GM23248 (cell line): Measurements from ENCODE around the gene HSD17B12. TPM values are rescaled to one million over a fixed set of nuclear protein-coding genes. Genes with fewer than 3 reads are reported as not detected.

ENCODE experiments used
- DNase-seq: peaks from one replicate; pipeline ENCODE4 v3.0.0-alpha.2; 2015
- H2AFZ ChIP-seq: fragments of 200-600 bp; sonication (generic); 2 replicates; pipeline ENCODE4 v1.6.1; 2016; ENCODE audit warnings: antibody characterized with exemption
- H3F3A ChIP-seq: fragments of 200-600 bp; sonication (generic); 2 replicates; pipeline ENCODE4 v1.6.1; 2016; ENCODE audit warnings: mild to moderate bottlenecking, antibody characterized with exemption, mixed run types; ENCODE audit not compliant: insufficient read depth
- H3K27ac ChIP-seq: fragments of 200-600 bp; sonication (generic); 2 replicates; pipeline ENCODE4 v1.5.1; 2016; ENCODE audit warnings: mild to moderate bottlenecking
- H3K27me3 ChIP-seq: fragments of 200-600 bp; sonication (generic); replicated peaks from 2 replicates; pipeline ENCODE4 v1.6.1; 2016; ENCODE audit warnings: mild to moderate bottlenecking; ENCODE audit not compliant: insufficient read depth
- H3K36me3 ChIP-seq: fragments of 200-600 bp; sonication (generic); 2 replicates; pipeline ENCODE4 v1.6.1; 2016; ENCODE audit warnings: low read depth, mild to moderate bottlenecking
- H3K4me1 ChIP-seq: fragments of 200-600 bp; sonication (generic); 2 replicates; pipeline ENCODE4 v1.6.1; 2016; ENCODE audit warnings: mild to moderate bottlenecking; ENCODE audit not compliant: insufficient read depth
- H3K4me2 ChIP-seq: fragments of 200-600 bp; sonication (generic); one replicate; pipeline ENCODE4 v1.6.1; 2016; ENCODE audit warnings: mild to moderate bottlenecking; ENCODE audit not compliant: unreplicated experiment
- H3K4me3 ChIP-seq: fragments of 200-600 bp; sonication (generic); 2 replicates; pipeline ENCODE4 v1.5.1; 2016; ENCODE audit warnings: mild to moderate bottlenecking
- H3K79me2 ChIP-seq: fragments of 200-600 bp; sonication (generic); 2 replicates; pipeline ENCODE4 v1.6.1; 2016; ENCODE audit warnings: mild to moderate bottlenecking; ENCODE audit not compliant: insufficient read depth
- H3K9ac ChIP-seq: fragments of 200-600 bp; sonication (generic); 2 replicates; pipeline ENCODE4 v1.6.1; 2016; ENCODE audit warnings: mild to moderate bottlenecking
- H3K9me2 ChIP-seq: fragments of 200-600 bp; sonication (generic); 2 replicates; pipeline ENCODE4 v1.6.1; 2016; ENCODE audit warnings: mixed run types, mild to moderate bottlenecking, moderate library complexity; ENCODE audit not compliant: insufficient read depth
- H3K9me3 ChIP-seq: fragments of 200-600 bp; sonication (generic); one replicate; pipeline ENCODE4 v1.6.1; 2017; ENCODE audit warnings: low read depth
- H4K20me1 ChIP-seq: fragments of 200-600 bp; sonication (generic); 2 replicates; pipeline ENCODE4 v1.6.0; 2016; ENCODE audit not compliant: insufficient read depth
- EZH2 ChIP-seq: fragments of 200-600 bp; sonication (generic); IDR thresholded peaks from 2 replicates; pipeline ENCODE4 v1.6.1; 2018; ENCODE audit warnings: antibody characterized with exemption, mild to moderate bottlenecking; ENCODE audit not compliant: insufficient read depth, poor library complexity, severe bottlenecking
- EZH2phosphoT487 ChIP-seq: fragments of 200-600 bp; sonication (generic); IDR thresholded peaks from 2 replicates; pipeline ENCODE4 v1.6.1; 2018; ENCODE audit warnings: antibody characterized with exemption, moderate library complexity, mild to moderate bottlenecking, low read depth; ENCODE audit not compliant: insufficient read depth
- WGBS, 2 experiments: methylation state at CpG; one replicate each; pipeline ENCODE4 v1.1.6; 2015 to 2017; ENCODE audit warnings: low lambda C conversion rate in 2 of 2, low coverage in 1 of 2; ENCODE audit errors: missing lambda C conversion rate in 2 of 2; 5-methylcytosine and 5-hydroxymethylcytosine counted together
- in situ Hi-C: fragments of 300-500 bp; cut with MboI; formaldehyde crosslinking; loops from 2 replicates; pipeline ENCODE4 v1.15.0; 2020
- polyA plus RNA-seq: library from polyadenylated mRNA; unstranded; fragments of >200 nt; fragmentation: Nextera tagmentation; extraction: Ambion mirVana; gene quantifications from 2 replicates; pipeline ENCODE4 v1.2.1, GENCODE V29; 2016
- total RNA-seq: library from RNA; depleted of rRNA; stranded (reverse); fragments of >200 nt; shearing (Covaris generic); gene quantifications from 2 replicates; pipeline ENCODE4 v1.2.3, GENCODE V29; 2014

Gene HSD17B12
- total and polyA plus RNA-seq, 2 experiments from 2014 or later = 105 to 113 TPM

GRCh38 chr11:43830928-43831440 lies 150.4 kb downstream of the HSD17B12 start:
- in situ Hi-C loops = no loop called here
- peak overlapping the region; percentile 62 for H3K27ac ChIP-seq
- 0 to 1% methylated on average over 5 of the region's 5 CpGs for WGBS, 2 experiments

GRCh38 chr11:43832536-43832935 lies 152.0 kb downstream of the HSD17B12 start:
- H3K4me1 ChIP-seq = peaks cover 14% of the 10 kb centered on the region
- no peaks in the 10 kb centered on the region for H3K79me2 ChIP-seq
- H4K20me1 ChIP-seq = no peaks in the 10 kb centered on the region
- no peaks in the 10 kb centered on the region for H3K9me3 ChIP-seq
- no peaks in the 10 kb centered on the region for H3K36me3 ChIP-seq
- TF ChIP-seq EZH2 = no peak
- TF ChIP-seq EZH2phosphoT487 = no peak
- no peak overlapping the region for H3K9ac ChIP-seq
- in situ Hi-C loops = no loop called here
- no peak overlapping the region for H3K4me3 ChIP-seq
- DNase-seq = no peak
- no peaks in the 10 kb centered on the region for H3K9me2 ChIP-seq
- no peak overlapping the region for H3K27ac ChIP-seq
- H3F3A ChIP-seq = peaks cover 27% of the 10 kb centered on the region
- WGBS, 2 experiments = 98% methylated on average over 4 of the region's 4 CpGs
- no peak overlapping the region for H2AFZ ChIP-seq
- H3K27me3 ChIP-seq = no peaks in the 10 kb centered on the region
- no peak overlapping the region for H3K4me2 ChIP-seq

More at GRCh38 chr11:43830928-43831440, 150.4 kb downstream of the HSD17B12 start:
- Histone ChIP-seq H3K27me3 (no peaks in the 10 kb centered on the region), H3F3A (peaks cover 27% of the 10 kb centered on the region), H3K79me2 (no peaks in the 10 kb centered on the region), H2AFZ (no peak overlapping the region), H3K4me2 (peak overlapping the region; percentile 66), H3K4me1 (peaks cover 14% of the 10 kb centered on the region), H3K36me3 (no peaks in the 10 kb centered on the region), H3K4me3 (peak overlapping the region; percentile 65), H3K9me2 (no peaks in the 10 kb centered on the region), H3K9ac (peak overlapping the region; percentile 54), H4K20me1 (no peaks in the 10 kb centered on the region), H3K9me3 (no peaks in the 10 kb centered on the region)
- peak; percentile 100 for DNase-seq
- TF ChIP-seq EZH2 = no peak

DNA sequence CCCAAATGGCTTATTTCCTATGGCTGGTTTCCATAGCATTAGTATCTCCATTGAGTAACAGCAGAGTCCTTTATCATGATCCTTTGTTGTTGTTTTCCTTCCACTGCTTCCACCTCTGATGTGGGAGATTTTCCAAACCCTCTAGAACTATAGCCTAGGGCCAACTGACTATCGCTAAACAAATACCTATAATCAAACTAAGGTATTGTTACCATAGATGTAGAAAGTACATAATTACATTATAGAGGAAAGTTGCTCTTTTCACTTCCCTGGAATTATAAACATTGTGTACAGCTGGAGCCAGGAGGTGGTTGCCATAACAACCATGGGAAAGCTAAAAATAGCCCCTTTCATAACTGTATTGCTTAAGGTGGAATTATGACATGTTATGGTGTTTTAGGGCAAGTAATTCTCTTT lies 153.1 kb downstream of the HSD17B12 start:
- no peaks in the 10 kb centered on the region for H3K79me2 ChIP-seq
- peaks cover 27% of the 10 kb centered on the region for H3F3A ChIP-seq
- H2AFZ ChIP-seq = no peak overlapping the region
- no peaks in the 10 kb centered on the region for H3K9me2 ChIP-seq
- DNase-seq = peak; percentile 20
- H3K9me3 ChIP-seq = no peaks in the 10 kb centered on the region
- no peaks in the 10 kb centered on the region for H3K36me3 ChIP-seq
- H3K4me1 ChIP-seq = peaks cover 14% of the 10 kb centered on the region
- no peak for TF ChIP-seq EZH2
- no peak for TF ChIP-seq EZH2phosphoT487
- H3K4me2 ChIP-seq = no peak overlapping the region
- in situ Hi-C loops = no loop called here
- WGBS, 2 experiments = 96 to 100% methylated on average over 1 of the region's 1 CpG
- no peaks in the 10 kb centered on the region for H4K20me1 ChIP-seq
- H3K9ac ChIP-seq = no peak overlapping the region
- H3K4me3 ChIP-seq = no peak overlapping the region
- no peak overlapping the region for H3K27ac ChIP-seq
- H3K27me3 ChIP-seq = no peaks in the 10 kb centered on the region

GRCh38 chr11:43834286-43834685 lies 153.7 kb downstream of the HSD17B12 start:
- H3K4me2 ChIP-seq = no peak overlapping the region
- H2AFZ ChIP-seq = no peak overlapping the region
- H3K9me3 ChIP-seq = no peaks in the 10 kb centered on the region
- H4K20me1 ChIP-seq = no peaks in the 10 kb centered on the region
- H3F3A ChIP-seq = peaks cover 27% of the 10 kb centered on the region
- 93 to 100% methylated on average over 2 of the region's 2 CpGs for WGBS, 2 experiments
- no peaks in the 10 kb centered on the region for H3K9me2 ChIP-seq
- H3K9ac ChIP-seq = no peak overlapping the region
- H3K4me1 ChIP-seq = peaks cover 14% of the 10 kb centered on the region
- in situ Hi-C loops = no loop called here
- H3K79me2 ChIP-seq = no peaks in the 10 kb centered on the region
- no peak overlapping the region for H3K27ac ChIP-seq
- no peak for DNase-seq
- TF ChIP-seq EZH2phosphoT487 (no peak), EZH2 (no peak)
- H3K27me3 ChIP-seq = no peaks in the 10 kb centered on the region
- no peak overlapping the region for H3K4me3 ChIP-seq
- no peaks in the 10 kb centered on the region for H3K36me3 ChIP-seq

- Histone ChIP-seq H3K36me3 (no peaks in the 10 kb centered on the region), H3K9me2 (no peaks in the 10 kb centered on the region), H3K27me3 (no peaks in the 10 kb centered on the region), H3K79me2 (no peaks in the 10 kb centered on the region), H3K9ac (no peak overlapping the region), H3K9me3 (no peaks in the 10 kb centered on the region), H3K4me2 (no peak overlapping the region), H3K4me3 (no peak overlapping the region), H3K4me1 (peaks cover 14% of the 10 kb centered on the region), H3K27ac (no peak overlapping the region), H4K20me1 (no peaks in the 10 kb centered on the region), H2AFZ (no peak overlapping the region), H3F3A (peaks cover 19% of the 10 kb centered on the region)
- DNase-seq = no peak
- in situ Hi-C loops = no loop called here
- no peak for TF ChIP-seq EZH2
- TF ChIP-seq EZH2phosphoT487 = no peak
- WGBS, 2 experiments = 89 to 90% methylated on average over 7 of the region's 7 CpGs
Observed at GRCh38 chr11:43835104-43835503, 154.6 kb downstream of the HSD17B12 start.
